Measurements from ENCODE around the gene PPP1R14B. TPM values are rescaled to one million over a fixed set of nuclear protein-coding genes. Genes with fewer than 3 reads are reported as not detected.

PPP1R14B gene
- total RNA-seq, 2 experiments from 2014 or later = 285 to 287 TPM

DNA sequence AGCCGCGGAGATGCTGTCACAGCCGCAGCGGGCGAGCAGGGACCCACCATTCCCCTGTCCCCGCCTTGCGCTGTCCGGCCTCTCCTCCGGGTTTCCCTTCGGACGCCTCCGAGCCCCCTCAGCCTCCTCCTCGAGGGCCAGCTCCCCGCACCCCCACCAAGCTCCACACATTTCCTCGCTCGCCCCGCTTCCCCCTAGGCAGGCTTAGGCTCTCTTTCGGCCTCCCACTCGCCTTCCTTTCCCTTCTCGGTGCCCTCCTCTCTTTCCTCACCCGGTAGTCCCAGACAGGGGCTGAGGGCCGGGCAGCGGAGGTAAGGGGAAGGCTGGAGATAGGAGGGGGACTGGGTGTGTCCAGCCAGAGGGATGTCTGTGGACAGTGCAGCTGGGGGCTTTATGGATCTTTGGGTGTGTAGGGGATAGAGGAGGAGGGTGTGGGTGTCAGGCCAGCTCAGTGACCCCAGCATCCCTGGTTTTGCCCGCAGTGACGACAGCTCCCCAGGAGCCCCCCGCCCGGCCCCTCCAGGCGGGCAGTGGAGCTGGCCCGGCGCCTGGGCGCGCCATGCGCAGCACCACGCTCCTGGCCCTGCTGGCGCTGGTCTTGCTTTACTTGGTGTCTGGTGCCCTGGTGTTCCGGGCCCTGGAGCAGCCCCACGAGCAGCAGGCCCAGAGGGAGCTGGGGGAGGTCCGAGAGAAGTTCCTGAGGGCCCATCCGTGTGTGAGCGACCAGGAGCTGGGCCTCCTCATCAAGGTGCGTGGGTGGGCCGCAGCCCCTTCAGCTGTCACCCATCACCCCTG is 45.9 kb upstream of the PPP1R14B start:
- Mint-ChIP-seq H3K9me3 (no peaks in the 10 kb centered on the region), H3K4me1 (ENCODE audit: low read depth) (peaks cover 3% of the 10 kb centered on the region), H3K4me3 (peak overlapping the region; percentile 24), H3K36me3 (ENCODE audit: low read depth) (no peaks in the 10 kb centered on the region), H3K27ac (no peak overlapping the region), H3K27me3 (peaks cover 54% of the 10 kb centered on the region)
- ChIA-PET POLR2A (interaction anchor here (0.8 to 1.6 kb wide), 6 partner anchors 9 to 106 kb away, joined by 3 to 7 read pairs (median 4); partner anchors contain the start of genes PRDX5 and TRMT112), CTCF (interaction anchor here (0.8 to 1.1 kb wide), 3 partner anchors 9 to 42 kb away, joined by 3 to 4 read pairs (median 3); no protein-coding TSS in a partner anchor)
- TF ChIP-seq, protein P1, sequence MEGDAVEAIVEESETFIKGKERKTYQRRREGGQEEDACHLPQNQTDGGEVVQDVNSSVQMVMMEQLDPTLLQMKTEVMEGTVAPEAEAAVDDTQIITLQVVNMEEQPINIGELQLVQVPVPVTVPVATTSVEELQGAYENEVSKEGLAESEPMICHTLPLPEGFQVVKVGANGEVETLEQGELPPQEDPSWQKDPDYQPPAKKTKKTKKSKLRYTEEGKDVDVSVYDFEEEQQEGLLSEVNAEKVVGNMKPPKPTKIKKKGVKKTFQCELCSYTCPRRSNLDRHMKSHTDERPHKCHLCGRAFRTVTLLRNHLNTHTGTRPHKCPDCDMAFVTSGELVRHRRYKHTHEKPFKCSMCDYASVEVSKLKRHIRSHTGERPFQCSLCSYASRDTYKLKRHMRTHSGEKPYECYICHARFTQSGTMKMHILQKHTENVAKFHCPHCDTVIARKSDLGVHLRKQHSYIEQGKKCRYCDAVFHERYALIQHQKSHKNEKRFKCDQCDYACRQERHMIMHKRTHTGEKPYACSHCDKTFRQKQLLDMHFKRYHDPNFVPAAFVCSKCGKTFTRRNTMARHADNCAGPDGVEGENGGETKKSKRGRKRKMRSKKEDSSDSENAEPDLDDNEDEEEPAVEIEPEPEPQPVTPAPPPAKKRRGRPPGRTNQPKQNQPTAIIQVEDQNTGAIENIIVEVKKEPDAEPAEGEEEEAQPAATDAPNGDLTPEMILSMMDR (IDR thresholded peaks at IDR 0.05) = no peak
- DNase-seq = no peak
- intact Hi-C loops (cut with micrococcal nuclease) = no loop called here
- peak; percentile 6 for ATAC-seq

GRCh38 chr11:64291752-64292459 is 45.2 kb upstream of the PPP1R14B start:
- CTCF ChIA-PET = interaction anchor here (1.0 to 2.6 kb wide), 2 partner anchors 9 to 41 kb away, joined by 3 to 19 read pairs; partner anchors contain the start of gene CATSPERZ
- Mint-ChIP-seq H3K27me3 (peaks cover 47% of the 10 kb centered on the region), H3K27ac (no peak overlapping the region), H3K9me3 (no peaks in the 10 kb centered on the region), H3K4me1 (ENCODE audit: low read depth) (peaks cover 4% of the 10 kb centered on the region), H3K36me3 (ENCODE audit: low read depth) (no peaks in the 10 kb centered on the region), H3K4me3 (no peak overlapping the region)
- ATAC-seq = peak; percentile 58
- TF ChIP-seq, protein P1 (IDR thresholded peaks at IDR 0.05) = no peak
- POLR2A ChIA-PET = interaction anchor here (0.8 to 1.6 kb wide), 4 partner anchors 10 to 87 kb away, joined by 3 to 7 read pairs (median 5); partner anchors contain the start of genes PRDX5 and TRMT112
- DNase-seq = no peak
- intact Hi-C loops (cut with micrococcal nuclease) = no loop called here

DNA sequence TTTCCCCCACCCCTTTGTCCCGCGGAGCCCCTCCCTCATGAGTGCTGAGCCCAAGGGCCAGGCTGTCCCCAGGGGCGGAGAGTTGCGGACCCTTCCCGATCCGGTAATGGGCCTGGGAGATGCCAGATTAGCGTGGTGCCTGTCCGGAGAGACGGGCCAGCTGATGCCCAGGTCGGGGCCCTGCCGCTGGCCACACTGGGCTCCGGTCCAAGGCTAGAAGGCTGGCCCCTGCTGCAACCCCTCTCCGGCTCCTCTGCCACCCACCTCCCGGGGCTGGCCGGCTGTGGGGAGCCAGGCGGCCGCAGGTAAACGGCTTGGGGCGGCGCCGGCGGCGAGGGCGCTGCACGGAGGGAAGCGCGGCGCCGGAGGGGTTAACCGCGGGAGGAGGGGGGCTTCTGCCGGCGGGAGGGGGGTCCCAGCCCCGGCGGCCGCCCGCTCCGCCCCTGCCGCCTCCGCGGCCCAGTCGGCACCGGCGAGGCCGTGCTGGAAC is 44.6 kb upstream of the PPP1R14B start, which contains the start of gene KCNK4:
KCNK4 (plus strand) TSS at position 41 of the 490 bp plus-strand sequence. CDS start 1,717 bp downstream, outside the sequence.
- ATAC-seq (no peak), DNase-seq (no peak)
- Mint-ChIP-seq H3K4me3 (peak within 1 kb of the TSS; percentile 18), H3K36me3 (ENCODE audit: low read depth) (no peaks in the 10 kb centered on the region), H3K4me1 (ENCODE audit: low read depth) (peaks cover 10% of the 10 kb centered on the region), H3K9me3 (no peaks in the 10 kb centered on the region), H3K27me3 (peaks cover 41% of the 10 kb centered on the region), H3K27ac (no peak within 1 kb of the TSS)
- POLR2A ChIA-PET = interaction anchor here (1.6 kb wide), 2 partner anchors 26 to 40 kb away, joined by 5 read pairs; partner anchors contain the start of genes PRDX5 and TRMT112
- TF ChIP-seq, protein P1 (IDR thresholded peaks at IDR 0.05) = no peak
- CTCF ChIA-PET = interaction anchor here (2.6 kb wide), 1 partner anchor 10 kb away, joined by 19 read pairs; the partner anchor contains the start of gene CATSPERZ
- intact Hi-C loops (cut with micrococcal nuclease) = no loop called here

- no peak for DNase-seq
- Mint-ChIP-seq H3K4me1 (ENCODE audit: low read depth) (peaks cover 12% of the 10 kb centered on the region), H3K27me3 (peaks cover 35% of the 10 kb centered on the region), H3K36me3 (ENCODE audit: low read depth) (no peaks in the 10 kb centered on the region), H3K4me3 (peak overlapping the region; percentile 18), H3K9me3 (no peaks in the 10 kb centered on the region), H3K27ac (no peak overlapping the region)
- CTCF ChIA-PET = interaction anchor here (1.5 to 2.6 kb wide), 2 partner anchors 11 to 14 kb away, joined by 9 to 19 read pairs; partner anchors contain the start of gene CATSPERZ
- POLR2A ChIA-PET = interaction anchor here (0.7 to 1.7 kb wide), 8 partner anchors 11 to 85 kb away, joined by 3 to 5 read pairs (median 4); partner anchors contain the start of gene FERMT3
- TF ChIP-seq, protein P1 (IDR thresholded peaks at IDR 0.05) = no peak
- intact Hi-C loops (cut with micrococcal nuclease) = no loop called here
- no peak for ATAC-seq
These were observed 43.9 kb upstream of the PPP1R14B start for GRCh38 chr11:64290352-64291261.

All from activated CD8-positive, alpha-beta T cell treated with anti-CD3 and anti-CD28 coated beads for 36 hours (primary cell).